Measurements from ENCODE around the gene BMPER. TPM values are rescaled to one million over a fixed set of nuclear protein-coding genes. Genes with fewer than 3 reads are reported as not detected.

The BMPER gene
- total and polyA plus RNA-seq, 2 donors (not counting 1 experiment from before 2014, with no cell fraction given) = 12.2 to 15.9 TPM

- H3K9ac ChIP-seq (ENCODE audit: insufficient read depth, low read length) = no peak overlapping the region
These were observed 234.7 kb downstream of the BMPER start for GRCh38 chr7:34140066-34140465.

GRCh38 chr7:34143402-34143801 lies 238.1 kb downstream of the BMPER start:
- no peaks in the 10 kb centered on the region for H4K20me1 ChIP-seq (ENCODE audit: control insufficient read depth, extremely low read depth, insufficient read depth, low read length)
- H3K79me2 ChIP-seq (ENCODE audit: control insufficient read depth, insufficient read depth, low read length) = no peaks in the 10 kb centered on the region
- TF ChIP-seq CTCF (conservative IDR thresholded peaks at IDR 0.05 in 1 of 2, IDR thresholded peaks at IDR 0.05 in 1 of 2; ENCODE audit: low read depth in 1 of 2, low read length in 2 of 2) = no peak
- TF ChIP-seq EZH2 (IDR thresholded peaks at IDR 0.05; ENCODE audit: low read length, missing control alignments) = no peak
- H3K27me3 ChIP-seq (ENCODE audit: control insufficient read depth, insufficient read depth, low read length) = no peaks in the 10 kb centered on the region
- H2AFZ ChIP-seq (ENCODE audit: low read length) = no peak overlapping the region
- H3K4me1 ChIP-seq (ENCODE audit: control insufficient read depth, extremely low read depth, insufficient read depth, low read length) = no peaks in the 10 kb centered on the region
- H3K4me2 ChIP-seq (ENCODE audit: extremely low read depth, insufficient read depth, low read length) = no peak overlapping the region
- H3K36me3 ChIP-seq (ENCODE audit: control insufficient read depth, insufficient read depth, low read length) = no peaks in the 10 kb centered on the region
- H3K27ac ChIP-seq (ENCODE audit: insufficient read depth, low read length) = no peak overlapping the region
- no peaks in the 10 kb centered on the region for H3K9me3 ChIP-seq (ENCODE audit: control insufficient read depth, insufficient read depth, low read depth, low read length)
- no peak overlapping the region for H3K9ac ChIP-seq (ENCODE audit: insufficient read depth, low read length)
- no peak overlapping the region for H3K4me3 ChIP-seq (replicated peaks in 1 of 4; ENCODE audit: control extremely low read depth in 1 of 4, insufficient read depth in 1 of 4, low read depth in 3 of 4, low read length in 4 of 4)
- peak; percentile 51 to 80 for DNase-seq (ENCODE audit: low read depth in 2 of 2)

More at GRCh38 chr7:34140066-34140465, 234.7 kb downstream of the BMPER start:
- Histone ChIP-seq H4K20me1 (ENCODE audit: control insufficient read depth, extremely low read depth, insufficient read depth, low read length) (no peaks in the 10 kb centered on the region), H2AFZ (ENCODE audit: low read length) (no peak overlapping the region), H3K9me3 (ENCODE audit: control insufficient read depth, insufficient read depth, low read depth, low read length) (no peaks in the 10 kb centered on the region), H3K4me2 (ENCODE audit: extremely low read depth, insufficient read depth, low read length) (no peak overlapping the region), H3K4me3 (replicated peaks in 1 of 4; ENCODE audit: control extremely low read depth in 1 of 4, insufficient read depth in 1 of 4, low read depth in 3 of 4, low read length in 4 of 4) (no peak overlapping the region), H3K27me3 (ENCODE audit: control insufficient read depth, insufficient read depth, low read length) (no peaks in the 10 kb centered on the region), H3K79me2 (ENCODE audit: control insufficient read depth, insufficient read depth, low read length) (no peaks in the 10 kb centered on the region), H3K36me3 (ENCODE audit: control insufficient read depth, insufficient read depth, low read length) (no peaks in the 10 kb centered on the region), H3K4me1 (ENCODE audit: control insufficient read depth, extremely low read depth, insufficient read depth, low read length) (no peaks in the 10 kb centered on the region), H3K27ac (ENCODE audit: insufficient read depth, low read length) (no peak overlapping the region)
- no peak for DNase-seq (ENCODE audit: low read depth in 2 of 2)
- no peak for TF ChIP-seq CTCF (conservative IDR thresholded peaks at IDR 0.05 in 1 of 2, IDR thresholded peaks at IDR 0.05 in 1 of 2; ENCODE audit: low read depth in 1 of 2, low read length in 2 of 2)
- no peak for TF ChIP-seq EZH2 (IDR thresholded peaks at IDR 0.05; ENCODE audit: low read length, missing control alignments)

- Histone ChIP-seq H2AFZ (ENCODE audit: low read length) (no peak overlapping the region), H4K20me1 (ENCODE audit: control insufficient read depth, extremely low read depth, insufficient read depth, low read length) (no peaks in the 10 kb centered on the region), H3K27ac (ENCODE audit: insufficient read depth, low read length) (no peak overlapping the region)
These were observed 240.3 kb downstream of the BMPER start for GRCh38 chr7:34145603-34146002.

More at GRCh38 chr7:34145603-34146002, 240.3 kb downstream of the BMPER start:
- no peak overlapping the region for H3K4me3 ChIP-seq (replicated peaks in 1 of 4; ENCODE audit: control extremely low read depth in 1 of 4, insufficient read depth in 1 of 4, low read depth in 3 of 4, low read length in 4 of 4)
- H3K79me2 ChIP-seq (ENCODE audit: control insufficient read depth, insufficient read depth, low read length) = no peaks in the 10 kb centered on the region
- H3K9me3 ChIP-seq (ENCODE audit: control insufficient read depth, insufficient read depth, low read depth, low read length) = no peaks in the 10 kb centered on the region
- no peak for DNase-seq (ENCODE audit: low read depth in 2 of 2)
- no peak overlapping the region for H3K4me2 ChIP-seq (ENCODE audit: extremely low read depth, insufficient read depth, low read length)
- no peaks in the 10 kb centered on the region for H3K27me3 ChIP-seq (ENCODE audit: control insufficient read depth, insufficient read depth, low read length)
- no peak overlapping the region for H3K9ac ChIP-seq (ENCODE audit: insufficient read depth, low read length)
- TF ChIP-seq CTCF (conservative IDR thresholded peaks at IDR 0.05 in 1 of 2, IDR thresholded peaks at IDR 0.05 in 1 of 2; ENCODE audit: low read depth in 1 of 2, low read length in 2 of 2) = no peak
- no peak for TF ChIP-seq EZH2 (IDR thresholded peaks at IDR 0.05; ENCODE audit: low read length, missing control alignments)
- no peaks in the 10 kb centered on the region for H3K36me3 ChIP-seq (ENCODE audit: control insufficient read depth, insufficient read depth, low read length)
- H3K4me1 ChIP-seq (ENCODE audit: control insufficient read depth, extremely low read depth, insufficient read depth, low read length) = no peaks in the 10 kb centered on the region
